ENCODE data around the gene SCAP.

SCAP gene

DNA sequence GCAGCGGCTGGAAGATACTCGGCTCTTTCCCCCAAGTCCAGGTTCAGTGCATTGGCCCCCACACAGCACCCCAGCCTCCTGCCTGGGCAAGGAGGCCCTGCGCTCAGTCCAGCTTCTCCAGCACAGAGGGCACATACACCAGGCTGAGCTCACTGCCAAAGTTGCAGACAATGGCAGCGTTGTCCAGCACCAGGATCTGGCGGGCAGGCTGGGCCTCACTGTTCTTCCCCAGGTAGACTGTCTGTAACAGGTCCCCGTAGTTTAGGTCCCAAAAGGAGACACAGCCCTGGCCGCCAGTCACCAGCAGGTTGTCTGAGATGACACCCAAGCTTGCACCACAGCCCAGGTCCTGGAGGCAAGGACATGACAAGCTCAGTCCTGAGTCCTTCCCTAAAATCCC is 62.0 kb downstream of the SCAP start:
- DNase-seq (ENCODE audit: low read depth) = no peak

GRCh38 chr3:47412842-47413520 is 62.8 kb downstream of the SCAP start:
- no peak for DNase-seq (ENCODE audit: low read depth)

GRCh38 chr3:47412453-47412756 is 63.3 kb downstream of the SCAP start:
- no peak for DNase-seq (ENCODE audit: low read depth)

- DNase-seq (ENCODE audit: low read depth) = no peak
Observed at GRCh38 chr3:47411696-47412452, 63.9 kb downstream of the SCAP start.

DNA sequence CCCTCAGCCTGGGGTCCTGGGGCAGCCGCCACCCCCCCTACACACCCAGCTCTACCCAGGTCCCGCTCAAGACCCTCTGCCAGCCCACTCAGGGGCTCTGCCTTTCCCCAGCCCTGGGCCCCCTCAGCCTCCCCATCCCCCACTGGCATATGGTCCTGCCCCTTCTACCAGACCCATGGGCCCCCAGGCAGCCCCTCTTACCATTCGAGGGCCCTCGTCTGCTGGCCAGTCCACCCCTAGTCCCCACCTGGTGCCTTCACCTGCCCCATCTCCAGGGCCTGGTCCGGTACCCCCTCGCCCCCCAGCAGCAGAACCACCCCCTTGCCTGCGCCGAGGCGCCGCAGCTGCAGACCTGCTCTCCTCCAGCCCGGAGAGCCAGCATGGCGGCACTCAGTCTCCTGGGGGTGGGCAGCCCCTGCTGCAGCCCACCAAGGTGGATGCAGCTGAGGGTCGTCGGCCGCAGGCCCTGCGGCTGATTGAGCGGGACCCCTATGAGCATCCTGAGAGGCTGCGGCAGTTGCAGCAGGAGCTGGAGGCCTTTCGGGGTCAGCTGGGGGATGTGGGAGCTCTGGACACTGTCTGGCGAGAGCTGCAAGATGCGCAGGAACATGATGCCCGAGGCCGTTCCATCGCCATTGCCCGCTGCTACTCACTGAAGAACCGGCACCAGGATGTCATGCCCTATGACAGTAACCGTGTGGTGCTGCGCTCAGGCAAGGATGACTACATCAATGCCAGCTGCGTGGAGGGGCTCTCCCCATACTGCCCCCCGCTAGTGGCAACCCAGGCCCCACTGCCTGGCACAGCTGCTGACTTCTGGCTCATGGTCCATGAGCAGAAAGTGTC is 64.7 kb downstream of the SCAP start:
- no peak for DNase-seq (ENCODE audit: low read depth)

DNA sequence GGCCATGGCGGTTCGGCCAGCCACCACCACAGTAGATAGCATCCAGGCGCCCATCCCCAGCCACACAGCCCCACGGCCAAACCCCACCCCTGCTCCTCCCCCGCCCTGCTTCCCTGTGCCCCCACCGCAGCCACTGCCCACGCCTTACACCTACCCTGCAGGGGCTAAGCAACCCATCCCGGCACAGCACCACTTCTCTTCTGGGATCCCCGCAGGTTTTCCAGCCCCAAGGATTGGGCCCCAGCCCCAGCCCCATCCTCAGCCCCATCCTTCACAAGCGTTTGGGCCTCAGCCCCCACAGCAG is 65.4 kb downstream of the SCAP start:
- DNase-seq (ENCODE audit: low read depth) = no peak

DNA sequence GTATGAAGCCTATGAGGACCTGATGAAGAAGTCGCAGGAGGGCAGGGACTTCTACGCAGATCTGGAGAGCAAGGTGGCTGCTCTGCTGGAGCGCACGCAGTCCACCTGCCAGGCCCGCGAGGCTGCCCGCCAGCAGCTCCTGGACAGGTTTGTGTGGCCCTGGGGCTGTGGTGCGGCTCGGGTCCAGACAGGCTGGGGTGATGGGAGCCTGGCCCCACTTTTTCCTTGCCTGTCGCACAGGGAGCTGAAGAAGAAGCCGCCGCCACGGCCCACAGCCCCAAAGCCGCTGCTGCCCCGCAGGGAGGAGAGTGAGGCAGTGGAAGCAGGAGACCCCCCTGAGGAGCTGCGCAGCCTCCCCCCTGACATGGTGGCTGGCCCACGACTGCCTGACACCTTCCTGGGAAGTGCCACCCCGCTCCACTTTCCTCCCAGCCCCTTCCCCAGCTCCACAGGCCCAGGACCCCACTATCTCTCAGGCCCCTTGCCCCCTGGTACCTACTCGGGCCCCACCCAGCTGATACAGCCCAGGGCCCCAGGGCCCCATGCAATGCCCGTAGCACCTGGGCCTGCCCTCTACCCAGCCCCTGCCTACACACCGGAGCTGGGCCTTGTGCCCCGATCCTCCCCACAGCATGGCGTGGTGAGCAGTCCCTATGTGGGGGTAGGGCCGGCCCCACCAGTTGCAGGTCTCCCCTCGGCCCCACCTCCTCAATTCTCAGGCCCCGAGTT is 65.9 kb downstream of the SCAP start:
- no peak for DNase-seq (ENCODE audit: low read depth)

DNA sequence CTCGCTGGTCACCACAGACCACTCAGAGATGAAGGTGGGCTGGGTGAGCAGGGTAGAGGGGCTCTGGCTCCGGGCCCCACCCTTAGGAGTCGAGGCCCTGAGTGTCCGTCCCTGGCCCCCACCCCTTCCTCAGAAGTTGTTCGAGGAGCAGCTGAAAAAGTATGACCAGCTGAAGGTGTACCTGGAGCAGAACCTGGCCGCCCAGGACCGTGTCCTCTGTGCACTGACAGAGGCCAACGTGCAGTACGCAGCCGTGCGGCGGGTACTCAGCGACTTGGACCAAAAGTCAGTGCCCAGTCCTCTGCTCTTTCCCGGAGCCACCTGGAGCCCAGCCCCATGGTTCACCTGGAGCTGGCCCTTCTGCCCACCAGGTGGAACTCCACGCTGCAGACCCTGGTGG is 66.5 kb downstream of the SCAP start:
- DNase-seq (ENCODE audit: low read depth) = no peak

GRCh38 chr3:47408839-47409229 is 66.9 kb downstream of the SCAP start:
- no peak for DNase-seq (ENCODE audit: low read depth)

- DNase-seq (ENCODE audit: low read depth) = no peak
Observed at GRCh38 chr3:47407896-47408838, 67.6 kb downstream of the SCAP start.

- no peak for DNase-seq (ENCODE audit: low read depth)
Observed at GRCh38 chr3:47407237-47407636, 68.5 kb downstream of the SCAP start.

DNA sequence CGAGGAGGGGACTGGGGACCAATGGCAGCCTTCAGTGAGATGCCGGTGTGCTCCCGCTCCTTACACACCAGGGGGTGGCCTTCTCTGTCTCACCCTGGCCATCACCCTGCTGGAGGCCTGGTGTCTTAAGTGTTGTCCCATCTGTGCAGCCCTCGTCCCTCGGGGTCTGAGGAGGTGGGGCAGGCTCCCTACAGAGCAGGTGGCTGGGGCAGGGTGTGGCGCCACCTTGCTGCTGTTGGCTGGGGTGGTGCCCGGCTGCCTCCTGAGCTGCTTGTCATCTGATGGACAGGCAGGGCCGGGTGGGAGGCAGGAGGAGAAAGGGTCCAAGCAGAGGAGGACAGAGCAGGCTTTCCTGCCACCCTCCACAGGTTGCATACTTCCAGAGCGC is 69.0 kb downstream of the SCAP start:
- DNase-seq (ENCODE audit: low read depth) = no peak

DNA sequence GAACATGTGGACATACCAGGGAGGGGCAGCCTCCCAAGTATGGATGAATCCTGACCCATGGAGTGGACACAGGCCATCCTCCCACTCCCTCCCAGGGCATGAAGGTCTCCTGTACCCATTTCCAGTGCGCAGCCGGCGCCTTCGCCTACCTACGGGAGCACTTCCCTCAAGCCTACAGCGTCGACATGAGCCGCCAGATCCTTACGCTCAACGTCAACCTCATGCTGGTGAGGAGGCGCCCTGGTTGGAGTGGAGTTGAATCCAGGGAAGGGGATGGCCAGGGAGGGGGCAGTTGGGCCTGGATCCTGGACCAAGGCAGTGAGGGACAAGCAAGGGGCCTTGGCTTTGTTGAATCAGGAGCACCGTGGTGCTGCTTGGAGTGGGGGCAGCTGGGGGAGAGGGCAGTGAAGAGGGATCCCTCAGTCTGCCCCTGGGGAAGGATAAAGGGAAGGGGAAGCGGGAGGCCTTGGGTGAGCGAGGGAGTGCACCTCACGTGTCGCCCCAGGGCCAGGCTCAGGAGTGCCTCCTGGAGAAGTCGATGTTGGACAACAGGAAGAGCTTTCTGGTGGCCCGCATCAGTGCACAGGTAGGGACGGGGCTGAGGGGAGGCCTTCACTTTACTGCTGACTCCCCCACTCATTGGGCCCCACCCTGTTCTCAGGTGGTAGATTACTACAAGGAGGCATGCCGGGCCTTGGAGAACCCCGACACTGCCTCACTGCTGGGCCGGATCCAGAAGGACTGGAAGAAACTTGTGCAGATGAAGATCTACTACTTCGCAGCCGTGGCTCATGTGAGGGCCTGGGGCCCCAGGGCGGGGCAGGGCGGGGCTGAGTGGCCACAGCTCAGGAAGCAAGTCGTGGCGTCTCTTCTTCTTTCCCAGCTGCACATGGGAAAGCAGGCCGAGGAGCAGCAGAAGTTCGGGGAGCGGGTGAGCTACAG is 69.7 kb downstream of the SCAP start:
- DNase-seq (ENCODE audit: low read depth) = no peak

DNA sequence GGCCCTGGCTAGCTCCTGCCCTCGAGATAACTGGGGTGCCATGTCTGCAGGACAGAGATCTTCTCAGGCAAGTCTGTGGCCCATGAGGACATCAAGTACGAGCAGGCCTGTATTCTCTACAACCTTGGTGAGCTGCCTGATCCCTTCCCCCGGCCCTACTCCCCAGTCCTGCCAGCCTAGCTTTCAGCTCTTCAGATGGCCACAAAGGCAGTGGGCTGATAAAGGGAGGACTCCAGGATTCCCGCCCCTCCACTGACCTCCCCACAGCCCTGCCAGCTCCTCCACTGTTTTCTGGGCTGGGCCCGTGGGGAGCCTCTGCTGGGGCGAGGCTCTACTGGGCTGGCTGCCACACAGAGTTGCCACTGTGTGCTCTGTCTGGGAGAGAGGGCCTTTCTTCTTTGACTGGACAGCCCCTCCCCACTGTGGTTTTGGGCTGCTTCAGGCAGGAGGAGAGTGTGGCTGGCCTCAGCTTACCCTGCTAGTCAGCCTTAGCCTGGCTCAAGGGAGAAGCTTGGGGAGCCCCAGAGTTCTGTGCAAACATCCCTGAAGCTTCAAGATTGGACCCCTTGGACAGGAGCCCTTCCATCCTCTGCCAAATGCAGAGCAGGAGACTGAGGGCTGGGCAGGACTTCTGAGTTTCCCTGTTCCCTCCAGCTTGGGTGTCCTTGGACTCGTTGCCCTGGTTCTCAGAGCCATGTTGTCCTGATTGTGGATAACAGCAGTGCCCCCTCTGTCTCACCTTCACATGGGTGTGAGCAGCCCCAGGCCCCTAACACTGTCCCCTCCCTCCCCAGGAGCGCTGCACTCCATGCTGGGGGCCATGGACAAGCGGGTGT is 70.6 kb downstream of the SCAP start:
- peak; percentile 16 for DNase-seq (ENCODE audit: low read depth)

DNA sequence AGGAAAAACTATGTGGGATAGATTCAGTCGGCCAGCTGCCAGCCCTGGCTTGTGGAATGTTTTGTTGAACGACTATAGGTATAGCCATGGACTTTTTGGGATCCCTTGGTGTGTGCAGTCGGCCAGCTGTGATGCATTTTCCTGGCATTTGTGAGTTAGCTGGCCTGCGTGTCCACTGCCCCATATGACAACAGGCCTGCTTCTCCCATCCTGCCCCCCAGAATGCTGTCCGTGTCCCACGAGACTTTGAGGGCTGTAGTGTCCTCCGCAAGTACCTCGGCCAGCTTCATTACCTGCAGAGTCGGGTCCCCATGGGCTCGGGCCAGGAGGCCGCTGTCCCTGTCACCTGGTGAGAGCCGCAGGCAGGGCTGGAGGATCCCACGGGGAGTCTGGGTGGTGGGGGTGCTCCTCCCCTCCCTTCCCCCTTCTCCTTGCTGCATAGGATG is 71.3 kb downstream of the SCAP start:
- no peak for DNase-seq (ENCODE audit: low read depth)

DNA sequence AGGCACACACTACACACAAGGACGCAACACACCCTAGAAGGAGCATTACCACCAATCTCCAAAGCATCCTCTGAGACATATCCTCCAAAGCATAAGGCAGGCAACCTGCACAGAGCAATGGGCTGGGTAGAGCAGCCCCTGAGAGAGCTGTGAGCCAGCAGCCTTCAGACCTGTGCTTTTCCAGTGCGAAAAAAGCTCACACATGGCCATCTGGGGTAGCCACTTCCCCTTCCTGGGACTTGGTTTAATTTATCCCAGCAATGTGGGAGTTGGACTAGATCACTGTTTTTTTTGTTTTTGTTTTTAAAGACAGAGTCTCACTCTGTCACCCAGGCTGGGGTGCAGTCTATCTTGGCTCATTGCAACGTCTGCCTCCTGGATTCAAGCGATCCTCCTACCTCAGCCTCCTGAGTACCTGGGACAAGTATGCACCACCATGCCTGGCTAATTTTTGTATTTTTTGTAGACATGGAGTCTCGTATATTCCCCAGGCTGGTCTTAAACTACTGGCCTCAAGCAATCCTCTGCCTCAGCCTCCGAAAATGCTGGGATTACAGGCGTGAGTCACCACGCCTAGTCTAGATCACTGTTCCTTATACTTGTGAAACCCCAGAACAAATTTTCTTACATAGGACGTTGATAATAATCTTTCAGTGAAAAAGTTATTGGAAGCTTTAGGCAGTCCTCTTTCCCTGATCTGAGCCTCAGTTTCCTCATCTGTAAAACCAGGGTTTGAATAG is 76.0 kb downstream of the SCAP start:
- DNase-seq (ENCODE audit: low read depth) = no peak

GRCh38 chr3:47399016-47399415 is 76.7 kb downstream of the SCAP start:
- no peak for DNase-seq (ENCODE audit: low read depth)

GRCh38 chr3:47398228-47398627 is 77.5 kb downstream of the SCAP start:
- DNase-seq (ENCODE audit: low read depth) = no peak

- DNase-seq (ENCODE audit: low read depth) = no peak
Observed at GRCh38 chr3:47394881-47395280, 80.9 kb downstream of the SCAP start.
